MM.1S (cell line): ENCODE data around the gene RRP7A.
A peak's percentile ranks its signal among the peaks of the same experiment; 100 is the strongest.

Source experiments
- DNase-seq: peaks from one replicate; pipeline ENCODE4 v3.0.0-alpha.2; 2015
- H2AFZ ChIP-seq: fragments of 300-600 bp; sonication (generic); 2 replicates; pipeline ENCODE4 v1.6.0; 2016; ENCODE audit warnings: antibody characterized with exemption, low read length
- H3F3A ChIP-seq: fragments of 300-600 bp; sonication (generic); 2 replicates; pipeline ENCODE4 v1.6.1; 2016; ENCODE audit warnings: mild to moderate bottlenecking, antibody characterized with exemption, low read length, moderate library complexity, mixed read lengths; ENCODE audit not compliant: insufficient read depth
- H3K27ac ChIP-seq: fragments of 300-600 bp; sonication (generic); 2 replicates; pipeline ENCODE4 v1.5.1; 2016; ENCODE audit warnings: mild to moderate bottlenecking, low read length
- H3K27me3 ChIP-seq: fragments of 300-600 bp; sonication (generic); replicated peaks from 2 replicates; pipeline ENCODE4 v1.6.0; 2016; ENCODE audit warnings: low read length; ENCODE audit not compliant: insufficient read depth
- H3K36me3 ChIP-seq: fragments of 300-600 bp; sonication (generic); replicated peaks from 2 replicates; pipeline ENCODE4 v1.6.1; 2016; ENCODE audit warnings: mild to moderate bottlenecking, low read length, mixed read lengths; ENCODE audit not compliant: insufficient read depth
- H3K4me1 ChIP-seq: fragments of 300-600 bp; sonication (generic); 2 replicates; pipeline ENCODE4 v1.6.1; 2016; ENCODE audit warnings: low read length, mixed read lengths
- H3K4me2 ChIP-seq: fragments of 300-600 bp; sonication (generic); 2 replicates; pipeline ENCODE4 v1.6.0; 2016; ENCODE audit warnings: low read depth, low read length
- H3K4me3 ChIP-seq: fragments of 300-600 bp; sonication (generic); 2 replicates; pipeline ENCODE4 v1.5.1; 2016; ENCODE audit warnings: low read length, mixed read lengths
- H3K79me2 ChIP-seq: fragments of 300-600 bp; sonication (generic); 2 replicates; pipeline ENCODE4 v1.6.1; 2016; ENCODE audit warnings: mixed run types, low read length, mixed read lengths
- H3K9ac ChIP-seq: fragments of 300-600 bp; sonication (generic); 2 replicates; pipeline ENCODE4 v1.6.1; 2016; ENCODE audit warnings: low read length, mixed read lengths
- H3K9me2 ChIP-seq: fragments of 300-600 bp; sonication (generic); replicated peaks from 2 replicates; pipeline ENCODE4 v1.6.1; 2016; ENCODE audit warnings: mild to moderate bottlenecking, low read length, mixed read lengths; ENCODE audit not compliant: insufficient read depth
- H3K9me3 ChIP-seq: fragments of 300-600 bp; sonication (generic); replicated peaks from 2 replicates; pipeline ENCODE4 v1.6.1; 2016; ENCODE audit warnings: mild to moderate bottlenecking, low read length, mixed read lengths; ENCODE audit not compliant: insufficient read depth
- H4K20me1 ChIP-seq: fragments of 300-600 bp; sonication (generic); 2 replicates; pipeline ENCODE4 v1.6.1; 2016; ENCODE audit warnings: mild to moderate bottlenecking, low read length, moderate library complexity, mixed read lengths; ENCODE audit not compliant: insufficient read depth
- EZH2 ChIP-seq: fragments of 300-600 bp; sonication (generic); optimal IDR thresholded peaks from 2 replicates; pipeline ENCODE3; 2017; ENCODE audit warnings: low read depth, mild to moderate bottlenecking, antibody characterized with exemption, low read length, mixed read lengths
- EZH2phosphoT487 ChIP-seq: fragments of 300-600 bp; sonication (generic); IDR thresholded peaks from 2 replicates; pipeline ENCODE4 v1.6.1; 2018; ENCODE audit warnings: antibody characterized with exemption, low read length
- TF ChIP-seq, protein P1 (sequence below): fragments of 300-600 bp; sonication (generic); IDR thresholded peaks from 2 replicates; pipeline ENCODE4 v1.5.1; 2016; ENCODE audit warnings: antibody characterized with exemption, low read length, mixed read lengths

RRP7A gene

DNA sequence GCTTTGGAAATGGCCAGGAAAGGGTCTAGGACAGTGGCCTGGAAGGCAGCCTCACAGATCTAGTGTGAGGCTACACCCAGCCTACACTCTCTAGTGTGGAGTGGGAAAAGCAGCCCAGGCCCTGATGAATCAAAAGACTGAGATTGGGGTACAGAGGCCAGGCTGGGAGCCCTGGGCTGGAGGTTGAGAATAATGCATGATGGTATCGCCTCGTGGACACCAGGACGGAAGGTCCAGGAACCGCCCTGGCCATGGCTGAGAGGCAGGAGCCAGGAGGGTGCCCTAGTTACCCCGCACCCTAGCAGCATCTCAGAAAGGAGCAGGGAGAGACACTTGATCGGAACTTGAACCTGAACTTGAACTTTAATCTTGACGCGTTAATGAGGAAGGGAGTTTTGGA lies 46.9 kb downstream of the RRP7A start:
- Histone ChIP-seq H3F3A (no peaks in the 10 kb centered on the region), H3K27ac (no peak overlapping the region), H4K20me1 (no peaks in the 10 kb centered on the region)

GRCh38 chr22:42471441-42471840 lies 48.2 kb downstream of the RRP7A start:
- Histone ChIP-seq H3K36me3 (no peaks in the 10 kb centered on the region), H3K79me2 (no peaks in the 10 kb centered on the region), H3K9ac (no peak overlapping the region), H3K4me3 (no peak overlapping the region), H2AFZ (no peak overlapping the region), H3F3A (no peaks in the 10 kb centered on the region), H3K4me2 (no peak overlapping the region), H3K9me2 (no peaks in the 10 kb centered on the region), H3K27ac (no peak overlapping the region), H4K20me1 (no peaks in the 10 kb centered on the region), H3K27me3 (peaks cover 32% of the 10 kb centered on the region), H3K9me3 (no peaks in the 10 kb centered on the region), H3K4me1 (no peaks in the 10 kb centered on the region)
- no peak for DNase-seq
- TF ChIP-seq EZH2phosphoT487, result no peak
- no peak for TF ChIP-seq EZH2
- TF ChIP-seq, protein P1, sequence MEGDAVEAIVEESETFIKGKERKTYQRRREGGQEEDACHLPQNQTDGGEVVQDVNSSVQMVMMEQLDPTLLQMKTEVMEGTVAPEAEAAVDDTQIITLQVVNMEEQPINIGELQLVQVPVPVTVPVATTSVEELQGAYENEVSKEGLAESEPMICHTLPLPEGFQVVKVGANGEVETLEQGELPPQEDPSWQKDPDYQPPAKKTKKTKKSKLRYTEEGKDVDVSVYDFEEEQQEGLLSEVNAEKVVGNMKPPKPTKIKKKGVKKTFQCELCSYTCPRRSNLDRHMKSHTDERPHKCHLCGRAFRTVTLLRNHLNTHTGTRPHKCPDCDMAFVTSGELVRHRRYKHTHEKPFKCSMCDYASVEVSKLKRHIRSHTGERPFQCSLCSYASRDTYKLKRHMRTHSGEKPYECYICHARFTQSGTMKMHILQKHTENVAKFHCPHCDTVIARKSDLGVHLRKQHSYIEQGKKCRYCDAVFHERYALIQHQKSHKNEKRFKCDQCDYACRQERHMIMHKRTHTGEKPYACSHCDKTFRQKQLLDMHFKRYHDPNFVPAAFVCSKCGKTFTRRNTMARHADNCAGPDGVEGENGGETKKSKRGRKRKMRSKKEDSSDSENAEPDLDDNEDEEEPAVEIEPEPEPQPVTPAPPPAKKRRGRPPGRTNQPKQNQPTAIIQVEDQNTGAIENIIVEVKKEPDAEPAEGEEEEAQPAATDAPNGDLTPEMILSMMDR, result no peak

More for the DNA sequence above, 46.9 kb downstream of the RRP7A start:
- Histone ChIP-seq H3K9me3 (no peaks in the 10 kb centered on the region), H3K27me3 (peaks cover 32% of the 10 kb centered on the region), H3K36me3 (no peaks in the 10 kb centered on the region), H3K79me2 (no peaks in the 10 kb centered on the region), H2AFZ (no peak overlapping the region), H3K4me1 (no peaks in the 10 kb centered on the region), H3K4me3 (no peak overlapping the region), H3K9me2 (no peaks in the 10 kb centered on the region), H3K9ac (no peak overlapping the region), H3K4me2 (no peak overlapping the region)
- no peak for TF ChIP-seq EZH2phosphoT487
- TF ChIP-seq, protein P1, result no peak
- TF ChIP-seq EZH2, result no peak
- no peak for DNase-seq

DNA sequence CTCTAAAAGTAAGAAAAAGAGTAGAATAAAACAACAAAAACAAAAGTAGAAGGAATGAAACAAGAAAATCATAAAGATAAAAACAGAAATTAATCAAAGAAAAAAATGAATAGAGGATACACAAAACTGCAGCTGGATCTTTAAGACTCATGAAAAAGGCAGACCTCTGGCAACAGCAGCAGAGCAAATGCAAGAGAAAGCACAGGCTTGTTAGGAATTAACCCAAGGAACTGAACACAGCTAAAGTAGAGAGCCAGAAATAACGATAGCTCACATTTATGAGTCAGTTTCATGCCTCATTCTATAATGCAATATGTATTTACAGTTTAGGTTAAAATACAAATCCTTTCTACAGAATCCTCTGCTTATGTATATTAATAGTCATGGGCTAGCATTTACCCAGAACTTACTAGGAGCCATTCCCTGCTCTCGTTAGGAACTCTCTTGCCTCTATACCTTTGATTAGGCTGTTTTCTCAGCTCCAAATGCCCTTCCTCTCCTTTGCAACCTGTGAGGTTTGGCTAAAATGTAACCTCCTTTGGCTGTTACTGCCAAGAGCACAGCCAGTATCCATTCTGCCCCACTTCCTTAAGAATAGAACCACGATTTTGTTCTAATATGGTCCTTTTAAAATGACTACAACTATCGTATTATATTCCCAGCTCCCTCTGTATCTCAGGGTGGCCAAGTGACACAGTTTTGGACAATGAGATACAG lies 49.1 kb downstream of the RRP7A start:
- no peak overlapping the region for H3K4me3 ChIP-seq
- TF ChIP-seq EZH2, result no peak
- TF ChIP-seq, protein P1, result no peak
- no peak for TF ChIP-seq EZH2phosphoT487

More for the DNA sequence above, 49.1 kb downstream of the RRP7A start:
- Histone ChIP-seq H3K4me2 (no peak overlapping the region), H3K4me1 (no peaks in the 10 kb centered on the region), H2AFZ (0 out of 2 replicates have a peak overlapping the region, but pooled peaks have one; percentile 20), H3K27me3 (peaks cover 41% of the 10 kb centered on the region), H3K36me3 (no peaks in the 10 kb centered on the region), H3K79me2 (no peaks in the 10 kb centered on the region), H3K9me3 (no peaks in the 10 kb centered on the region), H3F3A (no peaks in the 10 kb centered on the region), H3K9me2 (no peaks in the 10 kb centered on the region), H3K27ac (no peak overlapping the region), H3K9ac (no peak overlapping the region), H4K20me1 (no peaks in the 10 kb centered on the region)
- no peak for DNase-seq
